HEK293 (cell line): ENCODE results near the gene ADCY3.

Experiments
- CTCF ChIA-PET: fragments of 350-600 bp; formaldehyde crosslinking; extraction: SDS; loops from one replicate; lab custom pipeline; 2021; ENCODE audit warnings: antibody characterized with exemption; lab: Yijun Ruan, JAX
- POLR2A ChIA-PET: fragments of 300-600 bp; formaldehyde crosslinking; extraction: SDS; loops from one replicate; lab custom pipeline; 2020; ENCODE audit warnings: antibody characterized with exemption, inconsistent platforms; lab: Yijun Ruan, JAX
- H3K27ac ChIP-seq: fragments of 200-500 bp; sonication (Bioruptor generic); 2 replicates; pipeline ENCODE4 v1.5.1; 2014; ENCODE audit warnings: low read depth, low read length, control low read depth, inconsistent platforms; ENCODE audit errors: extremely low read depth
- H3K36me3 ChIP-seq, 2 experiments: fragments of 200-500 bp in 1 of 2; sonication (Bioruptor generic) in 1 of 2; 1 replicate in 1 of 2; 2 replicates in 1 of 2; pipeline ENCODE4 v1.5.1; 2014 to 2017; ENCODE audit warnings: inconsistent platforms in 2 of 2, low read length in 2 of 2; ENCODE audit not compliant: control insufficient read depth in 2 of 2, insufficient read depth in 1 of 2
- H3K4me1 ChIP-seq: fragments of 200-500 bp; sonication (Bioruptor generic); 2 replicates; pipeline ENCODE4 v1.5.1; 2014; ENCODE audit warnings: mild to moderate bottlenecking, low read length, inconsistent platforms; ENCODE audit not compliant: control insufficient read depth, insufficient read depth
- H3K4me3 ChIP-seq: 2 replicates; pipeline ENCODE4 v1.5.1; 2011; ENCODE audit warnings: low read depth, mild to moderate bottlenecking, control low read depth, low read length, moderate library complexity
- H3K9me3 ChIP-seq: fragments of 200-500 bp; sonication (Bioruptor generic); 2 replicates; pipeline ENCODE4 v1.5.1; 2014; ENCODE audit warnings: low read depth, low read length, inconsistent platforms; ENCODE audit not compliant: control insufficient read depth, insufficient read depth
- EGR2 ChIP-seq: fragments of 450-650 bp; formaldehyde crosslinking; IDR thresholded peaks from 2 replicates; pipeline ENCODE4 v1.5.1; 2016; ENCODE audit warnings: low read depth, missing biosample characterization, missing genetic modification characterization
- GLI4 ChIP-seq: fragments of 450-650 bp; formaldehyde crosslinking; IDR thresholded peaks from 2 replicates; pipeline ENCODE4 v1.5.1; 2016; ENCODE audit warnings: missing biosample characterization, missing genetic modification characterization
- GLIS2 ChIP-seq: fragments of 450-650 bp; formaldehyde crosslinking; IDR thresholded peaks from 2 replicates; pipeline ENCODE4 v1.5.1; 2016; ENCODE audit warnings: missing biosample characterization, missing genetic modification characterization
- MEIS1 ChIP-seq: sonication (generic); formaldehyde crosslinking; IDR thresholded peaks from 2 replicates; pipeline ENCODE4 v1.8.1; 2022; ENCODE audit warnings: missing genetic modification reagents, mild to moderate bottlenecking, borderline replicate concordance
- RBAK ChIP-seq: fragments of 450-650 bp; formaldehyde crosslinking; IDR thresholded peaks from 2 replicates; pipeline ENCODE4 v1.5.1; 2016; ENCODE audit warnings: missing biosample characterization, missing genetic modification characterization
- SP7 ChIP-seq: fragments of 450-650 bp; formaldehyde crosslinking; IDR thresholded peaks from 2 replicates; pipeline ENCODE4 v1.5.1; 2016; ENCODE audit warnings: missing biosample characterization, missing genetic modification characterization
- WT1 ChIP-seq: fragments of 450-650 bp; formaldehyde crosslinking; IDR thresholded peaks from 2 replicates; pipeline ENCODE4 v1.5.1; 2016; ENCODE audit warnings: missing biosample characterization, missing genetic modification characterization
- YY2 ChIP-seq: fragments of 450-650 bp; formaldehyde crosslinking; IDR thresholded peaks from 2 replicates; pipeline ENCODE4 v1.5.1; 2016; ENCODE audit warnings: missing biosample characterization, missing genetic modification characterization
- ZBTB21 ChIP-seq: fragments of 450-650 bp; formaldehyde crosslinking; IDR thresholded peaks from 2 replicates; pipeline ENCODE4 v1.5.1; 2017; ENCODE audit warnings: missing biosample characterization, missing genetic modification characterization
- ZFHX2 ChIP-seq: fragments of 450-650 bp; formaldehyde crosslinking; conservative IDR thresholded peaks from 2 replicates; pipeline ENCODE4 v1.5.1; 2016; ENCODE audit warnings: missing biosample characterization, missing genetic modification characterization
- ZIC2 ChIP-seq: fragments of 450-650 bp; formaldehyde crosslinking; IDR thresholded peaks from 2 replicates; pipeline ENCODE4 v1.5.1; 2016; ENCODE audit warnings: missing biosample characterization, missing genetic modification characterization
- ZNF239 ChIP-seq: fragments of 450-650 bp; formaldehyde crosslinking; IDR thresholded peaks from 2 replicates; pipeline ENCODE4 v1.5.1; 2016; ENCODE audit warnings: missing biosample characterization, missing genetic modification characterization
- ZNF266 ChIP-seq: fragments of 450-650 bp; formaldehyde crosslinking; IDR thresholded peaks from 2 replicates; pipeline ENCODE4 v1.5.1; 2016; ENCODE audit warnings: missing biosample characterization, missing genetic modification characterization, low read depth
- ZNF624 ChIP-seq: fragments of 450-650 bp; formaldehyde crosslinking; IDR thresholded peaks from 2 replicates; pipeline ENCODE4 v1.5.1; 2017; ENCODE audit warnings: missing biosample characterization, missing genetic modification characterization
- ZSCAN30 ChIP-seq: fragments of 450-650 bp; IDR thresholded peaks from 2 replicates; pipeline ENCODE4 v1.5.1; 2018; ENCODE audit warnings: missing biosample characterization, mild to moderate bottlenecking, missing genetic modification characterization, moderate library complexity
- ZXDB ChIP-seq: fragments of 450-650 bp; formaldehyde crosslinking; IDR thresholded peaks from 2 replicates; pipeline ENCODE4 v1.5.1; 2016; ENCODE audit warnings: missing biosample characterization, missing genetic modification characterization
- TF ChIP-seq, protein P1 (sequence below): fragments of 450-650 bp; formaldehyde crosslinking; IDR thresholded peaks from 2 replicates; pipeline ENCODE4 v1.5.1; 2016; ENCODE audit warnings: missing biosample characterization, missing genetic modification characterization
- TF ChIP-seq, protein P2 (sequence below): fragments of 450-650 bp; formaldehyde crosslinking; IDR thresholded peaks from 2 replicates; pipeline ENCODE4 v1.5.1; 2017; ENCODE audit warnings: missing biosample characterization, missing genetic modification characterization
- TF ChIP-seq, protein P3 (sequence below): fragments of 450-650 bp; formaldehyde crosslinking; IDR thresholded peaks from 2 replicates; pipeline ENCODE4 v1.5.1; 2017; ENCODE audit warnings: missing biosample characterization, missing genetic modification characterization
- TF ChIP-seq, protein P4 (sequence below): fragments of 450-650 bp; formaldehyde crosslinking; IDR thresholded peaks from 2 replicates; pipeline ENCODE4 v1.5.1; 2016; ENCODE audit warnings: missing biosample characterization, missing genetic modification characterization
- TF ChIP-seq, protein P5 (sequence below): fragments of 450-650 bp; formaldehyde crosslinking; IDR thresholded peaks from 2 replicates; pipeline ENCODE4 v1.5.1; 2016; ENCODE audit warnings: missing biosample characterization, missing genetic modification characterization
- TF ChIP-seq, protein P6 (sequence below): fragments of 450-650 bp; formaldehyde crosslinking; IDR thresholded peaks from 2 replicates; pipeline ENCODE4 v1.5.1; 2017; ENCODE audit warnings: missing biosample characterization, missing genetic modification characterization

The ADCY3 gene

DNA sequence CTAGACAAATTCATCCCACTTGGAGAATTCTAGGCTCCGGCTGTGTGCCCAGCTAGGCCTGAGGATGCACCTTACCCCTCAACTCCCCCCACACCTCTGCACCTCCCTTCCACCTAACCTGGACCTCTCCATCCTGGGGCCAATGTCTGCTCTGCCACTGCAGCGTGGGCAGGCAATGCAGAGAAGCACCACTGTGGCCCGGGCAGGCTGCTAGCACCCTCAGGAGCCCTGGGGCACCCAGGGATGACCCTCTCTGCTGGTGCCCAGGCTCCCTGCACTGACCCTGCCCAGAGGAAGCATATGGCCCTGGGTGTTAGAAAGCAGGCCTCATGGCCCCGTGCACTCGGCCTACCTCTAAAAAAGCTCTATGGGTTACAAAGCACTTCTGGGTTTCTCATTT lies 49.6 kb downstream of the ADCY3 start:
- no peaks in the 10 kb centered on the region for H3K9me3 ChIP-seq
- peaks cover 10 to 43% of the 10 kb centered on the region in 2 experiments for H3K36me3 ChIP-seq
- TF ChIP-seq, protein P1, sequence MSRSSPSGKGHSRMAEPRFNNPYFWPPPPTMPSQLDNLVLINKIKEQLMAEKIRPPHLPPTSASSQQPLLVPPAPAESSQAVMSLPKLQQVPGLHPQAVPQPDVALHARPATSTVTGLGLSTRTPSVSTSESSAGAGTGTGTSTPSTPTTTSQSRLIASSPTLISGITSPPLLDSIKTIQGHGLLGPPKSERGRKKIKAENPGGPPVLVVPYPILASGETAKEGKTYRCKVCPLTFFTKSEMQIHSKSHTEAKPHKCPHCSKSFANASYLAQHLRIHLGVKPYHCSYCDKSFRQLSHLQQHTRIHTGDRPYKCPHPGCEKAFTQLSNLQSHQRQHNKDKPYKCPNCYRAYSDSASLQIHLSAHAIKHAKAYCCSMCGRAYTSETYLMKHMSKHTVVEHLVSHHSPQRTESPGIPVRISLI (tag by site-specific recombination): 0 out of 2 replicates have a peak, but pooled peaks have one; percentile 8
- TF ChIP-seq, protein P2, sequence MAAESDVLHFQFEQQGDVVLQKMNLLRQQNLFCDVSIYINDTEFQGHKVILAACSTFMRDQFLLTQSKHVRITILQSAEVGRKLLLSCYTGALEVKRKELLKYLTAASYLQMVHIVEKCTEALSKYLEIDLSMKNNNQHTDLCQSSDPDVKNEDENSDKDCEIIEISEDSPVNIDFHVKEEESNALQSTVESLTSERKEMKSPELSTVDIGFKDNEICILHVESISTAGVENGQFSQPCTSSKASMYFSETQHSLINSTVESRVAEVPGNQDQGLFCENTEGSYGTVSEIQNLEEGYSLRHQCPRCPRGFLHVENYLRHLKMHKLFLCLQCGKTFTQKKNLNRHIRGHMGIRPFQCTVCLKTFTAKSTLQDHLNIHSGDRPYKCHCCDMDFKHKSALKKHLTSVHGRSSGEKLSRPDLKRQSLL (tag by site-specific recombination): no peak
- no peaks in the 10 kb centered on the region; the same call in 1 of the 2 replicates for H3K4me1 ChIP-seq
- no peak overlapping the region for H3K4me3 ChIP-seq
- ChIA-PET CTCF (interaction anchor here (0.7 kb wide), 1 partner anchor 20 kb away, joined by 3 read pairs; no protein-coding TSS in a partner anchor), POLR2A (no interaction called here)
- no peak overlapping the region for H3K27ac ChIP-seq

DNA sequence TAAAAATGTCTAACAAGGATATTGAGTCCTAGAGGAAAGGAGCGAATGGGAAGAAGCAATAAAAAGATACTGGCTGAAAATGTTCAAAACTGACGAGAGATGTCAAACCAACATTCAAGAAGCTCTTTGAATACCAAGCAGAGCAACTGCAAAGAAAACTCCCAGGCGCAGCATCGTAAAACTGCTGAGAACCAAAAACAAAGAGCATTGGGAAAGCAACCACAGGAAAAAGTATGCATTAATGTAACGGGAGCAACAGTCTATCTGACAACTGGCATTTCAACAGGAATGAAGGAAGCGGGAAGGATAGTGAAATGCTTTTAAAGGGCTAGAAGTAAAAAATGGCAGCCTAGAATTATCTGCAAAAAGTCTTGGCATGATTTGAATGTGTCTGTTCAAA lies 53.1 kb downstream of the ADCY3 start:
- TF ChIP-seq GLIS2 (no peak), EGR2 (tag by site-specific recombination) (no peak), ZXDB (no peak)
- TF ChIP-seq, protein P3, sequence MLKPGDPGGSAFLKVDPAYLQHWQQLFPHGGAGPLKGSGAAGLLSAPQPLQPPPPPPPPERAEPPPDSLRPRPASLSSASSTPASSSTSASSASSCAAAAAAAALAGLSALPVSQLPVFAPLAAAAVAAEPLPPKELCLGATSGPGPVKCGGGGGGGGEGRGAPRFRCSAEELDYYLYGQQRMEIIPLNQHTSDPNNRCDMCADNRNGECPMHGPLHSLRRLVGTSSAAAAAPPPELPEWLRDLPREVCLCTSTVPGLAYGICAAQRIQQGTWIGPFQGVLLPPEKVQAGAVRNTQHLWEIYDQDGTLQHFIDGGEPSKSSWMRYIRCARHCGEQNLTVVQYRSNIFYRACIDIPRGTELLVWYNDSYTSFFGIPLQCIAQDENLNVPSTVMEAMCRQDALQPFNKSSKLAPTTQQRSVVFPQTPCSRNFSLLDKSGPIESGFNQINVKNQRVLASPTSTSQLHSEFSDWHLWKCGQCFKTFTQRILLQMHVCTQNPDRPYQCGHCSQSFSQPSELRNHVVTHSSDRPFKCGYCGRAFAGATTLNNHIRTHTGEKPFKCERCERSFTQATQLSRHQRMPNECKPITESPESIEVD (tag by site-specific recombination): 0 out of 2 replicates have a peak, but pooled peaks have one; percentile 27
- TF ChIP-seq, protein P4, sequence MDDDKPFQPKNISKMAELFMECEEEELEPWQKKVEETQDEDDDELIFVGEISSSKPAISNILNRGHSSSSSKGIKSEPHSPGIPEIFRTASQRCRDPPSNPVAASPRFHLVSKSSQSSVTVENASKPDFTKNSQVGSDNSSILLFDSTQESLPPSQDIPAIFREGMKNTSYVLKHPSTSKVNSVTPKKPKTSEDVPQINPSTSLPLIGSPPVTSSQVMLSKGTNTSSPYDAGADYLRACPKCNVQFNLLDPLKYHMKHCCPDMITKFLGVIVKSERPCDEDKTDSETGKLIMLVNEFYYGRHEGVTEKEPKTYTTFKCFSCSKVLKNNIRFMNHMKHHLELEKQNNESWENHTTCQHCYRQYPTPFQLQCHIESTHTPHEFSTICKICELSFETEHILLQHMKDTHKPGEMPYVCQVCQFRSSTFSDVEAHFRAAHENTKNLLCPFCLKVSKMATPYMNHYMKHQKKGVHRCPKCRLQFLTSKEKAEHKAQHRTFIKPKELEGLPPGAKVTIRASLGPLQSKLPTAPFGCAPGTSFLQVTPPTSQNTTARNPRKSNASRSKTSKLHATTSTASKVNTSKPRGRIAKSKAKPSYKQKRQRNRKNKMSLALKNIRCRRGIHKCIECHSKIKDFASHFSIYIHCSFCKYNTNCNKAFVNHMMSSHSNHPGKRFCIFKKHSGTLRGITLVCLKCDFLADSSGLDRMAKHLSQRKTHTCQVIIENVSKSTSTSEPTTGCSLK (tag by site-specific recombination): no peak
- TF ChIP-seq, all 188 proteins: peak for 1
- H3K9me3 ChIP-seq: no peaks in the 10 kb centered on the region
- ChIA-PET POLR2A (no interaction called here), CTCF (no interaction called here)
- H3K4me1 ChIP-seq: no peaks in the 10 kb centered on the region; the same call in 1 of the 2 replicates
- H3K27ac ChIP-seq: no peak overlapping the region
- no peak overlapping the region for H3K4me3 ChIP-seq
- H3K36me3 ChIP-seq: peaks cover 10 to 28% of the 10 kb centered on the region in 2 experiments

DNA sequence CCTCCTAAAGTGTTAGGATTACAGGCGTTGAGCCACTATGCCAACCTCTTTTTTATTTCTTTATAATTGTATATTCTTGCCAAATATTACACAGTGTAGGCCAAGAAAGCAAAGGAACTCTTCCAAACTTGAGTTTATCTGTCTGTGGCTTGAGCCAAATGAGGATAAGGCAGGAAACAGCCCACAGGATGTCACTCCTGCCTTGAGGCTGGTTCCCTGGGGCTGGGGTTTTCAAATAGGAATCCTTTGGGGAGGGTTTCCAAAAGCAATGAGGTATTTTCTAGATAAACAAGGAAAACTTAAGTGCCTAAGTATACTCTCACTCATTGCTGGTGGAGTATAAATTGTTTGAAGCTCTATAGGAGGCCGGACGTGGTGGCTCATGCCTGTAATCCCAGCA lies 56.4 kb downstream of the ADCY3 start:
- ChIA-PET POLR2A (no interaction called here), CTCF (no interaction called here)
- Histone ChIP-seq H3K4me1 (no peaks in the 10 kb centered on the region; the same call in 1 of the 2 replicates), H3K9me3 (no peaks in the 10 kb centered on the region), H3K27ac (no peak overlapping the region), H3K36me3 (peaks cover 4 to 18% of the 10 kb centered on the region in 2 experiments), H3K4me3 (no peak overlapping the region)
- TF ChIP-seq ZNF266: no peak
- TF ChIP-seq WT1 (tag by site-specific recombination): no peak
- no peak for TF ChIP-seq GLI4 (tag by site-specific recombination)
- no peak for TF ChIP-seq SP7
- TF ChIP-seq, protein P5, sequence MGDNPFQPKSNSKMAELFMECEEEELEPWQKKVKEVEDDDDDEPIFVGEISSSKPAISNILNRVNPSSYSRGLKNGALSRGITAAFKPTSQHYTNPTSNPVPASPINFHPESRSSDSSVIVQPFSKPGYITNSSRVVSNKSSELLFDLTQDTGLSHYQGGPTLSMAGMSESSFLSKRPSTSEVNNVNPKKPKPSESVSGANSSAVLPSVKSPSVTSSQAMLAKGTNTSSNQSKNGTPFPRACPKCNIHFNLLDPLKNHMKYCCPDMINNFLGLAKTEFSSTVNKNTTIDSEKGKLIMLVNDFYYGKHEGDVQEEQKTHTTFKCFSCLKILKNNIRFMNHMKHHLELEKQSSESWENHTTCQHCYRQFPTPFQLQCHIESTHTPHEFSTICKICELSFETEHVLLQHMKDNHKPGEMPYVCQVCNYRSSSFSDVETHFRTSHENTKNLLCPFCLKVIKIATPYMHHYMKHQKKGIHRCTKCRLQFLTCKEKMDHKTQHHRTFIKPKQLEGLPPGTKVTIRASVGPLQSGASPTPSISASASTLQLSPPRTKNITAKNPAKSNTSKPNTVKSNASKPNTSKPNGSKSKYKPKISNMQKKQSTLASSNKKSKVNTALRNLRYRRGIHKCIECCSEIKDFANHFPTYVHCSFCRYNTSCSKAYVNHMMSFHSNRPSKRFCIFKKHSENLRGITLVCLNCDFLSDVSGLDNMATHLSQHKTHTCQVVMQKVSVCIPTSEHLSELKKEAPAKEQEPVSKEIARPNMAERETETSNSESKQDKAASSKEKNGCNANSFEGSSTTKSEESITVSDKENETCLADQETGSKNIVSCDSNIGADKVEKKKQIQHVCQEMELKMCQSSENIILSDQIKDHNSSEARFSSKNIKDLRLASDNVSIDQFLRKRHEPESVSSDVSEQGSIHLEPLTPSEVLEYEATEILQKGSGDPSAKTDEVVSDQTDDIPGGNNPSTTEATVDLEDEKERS (tag by site-specific recombination): no peak
- no peak for TF ChIP-seq ZBTB21 (tag by site-specific recombination)
- TF ChIP-seq, protein P6, sequence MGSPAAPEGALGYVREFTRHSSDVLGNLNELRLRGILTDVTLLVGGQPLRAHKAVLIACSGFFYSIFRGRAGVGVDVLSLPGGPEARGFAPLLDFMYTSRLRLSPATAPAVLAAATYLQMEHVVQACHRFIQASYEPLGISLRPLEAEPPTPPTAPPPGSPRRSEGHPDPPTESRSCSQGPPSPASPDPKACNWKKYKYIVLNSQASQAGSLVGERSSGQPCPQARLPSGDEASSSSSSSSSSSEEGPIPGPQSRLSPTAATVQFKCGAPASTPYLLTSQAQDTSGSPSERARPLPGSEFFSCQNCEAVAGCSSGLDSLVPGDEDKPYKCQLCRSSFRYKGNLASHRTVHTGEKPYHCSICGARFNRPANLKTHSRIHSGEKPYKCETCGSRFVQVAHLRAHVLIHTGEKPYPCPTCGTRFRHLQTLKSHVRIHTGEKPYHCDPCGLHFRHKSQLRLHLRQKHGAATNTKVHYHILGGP: no peak
- TF ChIP-seq ZNF624: no peak
- no peak for TF ChIP-seq RBAK (tag by site-specific recombination)
- no peak for TF ChIP-seq ZIC2 (tag by site-specific recombination)
- TF ChIP-seq ZSCAN30 (tag by site-specific recombination): no peak
- no peak for TF ChIP-seq ZFHX2 (tag by site-specific recombination)
- no peak for TF ChIP-seq ZNF239
- no peak for TF ChIP-seq YY2 (tag by site-specific recombination)
- no peak for TF ChIP-seq MEIS1
- no peak for TF ChIP-seq ZXDB
